IMR-90 (cell line): ENCODE data around the gene MGAT5B. TPM values are rescaled to one million over a fixed set of nuclear protein-coding genes. Genes with fewer than 3 reads are reported as not detected.

Experiments
- ATAC-seq: fragments of 200-7000 bp; cut with Tn5 transposase; 2 replicates; pipeline ENCODE4 v1.9.1; 2020; ENCODE audit warnings: low read depth, mild to moderate bottlenecking, moderate library complexity
- BruUV-seq: library from RNA; stranded (reverse); fragments of 400-500 nt; replicated peaks from 2 replicates; lab custom pipeline; 2021; lab: Mats Ljungman, UMichigan
- CTCF ChIA-PET: fragments of 300-600 bp; formaldehyde crosslinking; extraction: SDS; loops from one replicate; lab custom pipeline; 2021; ENCODE audit warnings: antibody characterized with exemption; lab: Yijun Ruan, JAX
- POLR2A ChIA-PET: fragments of 300-600 bp; sonication (Branson Sonifier 250); formaldehyde crosslinking; loops from one replicate; lab custom pipeline; 2022; ENCODE audit warnings: antibody characterized with exemption; ENCODE audit not compliant: unreplicated experiment; lab: Charles Lee
- DNase-seq: peaks from one replicate; pipeline ENCODE4 v3.0.0; 2013
- H2AFZ ChIP-seq: replicated peaks from 2 replicates; pipeline ENCODE3; 2013; ENCODE audit warnings: low read length, mild to moderate bottlenecking; ENCODE audit not compliant: poor library complexity
- H2AK5ac ChIP-seq: 2 replicates; pipeline ENCODE4 v1.6.1; 2013; ENCODE audit warnings: low read depth, low read length, inconsistent platforms
- H2AK9ac ChIP-seq: replicated peaks from 2 replicates; pipeline ENCODE3; 2013; ENCODE audit warnings: mild to moderate bottlenecking, low read depth, low read length, moderate library complexity; ENCODE audit not compliant: poor library complexity
- H2BK120ac ChIP-seq: 2 replicates; pipeline ENCODE4 v1.6.1; 2013; ENCODE audit warnings: low read depth, low read length, inconsistent platforms
- H2BK15ac ChIP-seq: 3 replicates; pipeline ENCODE4 v1.6.1; 2013; ENCODE audit warnings: low read depth, low read length, inconsistent platforms
- H2BK20ac ChIP-seq: 2 replicates; pipeline ENCODE4 v1.6.1; 2013; ENCODE audit warnings: low read depth, mild to moderate bottlenecking, inconsistent platforms, low read length, moderate library complexity
- H2BK5ac ChIP-seq: 2 replicates; pipeline ENCODE4 v1.6.1; 2013; ENCODE audit warnings: mild to moderate bottlenecking, low read depth, low read length, inconsistent platforms; ENCODE audit not compliant: poor library complexity, severe bottlenecking
- H3K14ac ChIP-seq: replicated peaks from 2 replicates; pipeline ENCODE4 v1.6.1; 2013; ENCODE audit warnings: low read depth, low read length, inconsistent platforms
- H3K18ac ChIP-seq: 2 replicates; pipeline ENCODE4 v1.6.1; 2013; ENCODE audit warnings: low read depth, low read length, control low read depth
- H3K23ac ChIP-seq: 2 replicates; pipeline ENCODE4 v1.6.1; 2013; ENCODE audit warnings: low read depth, low read length, inconsistent platforms
- H3K27ac ChIP-seq: 2 replicates; pipeline ENCODE4 v1.5.1; 2013; ENCODE audit warnings: mild to moderate bottlenecking, control low read depth, low read length; ENCODE audit not compliant: insufficient read depth
- H3K27me3 ChIP-seq: 2 replicates; pipeline ENCODE4 v1.6.1; 2013; ENCODE audit warnings: low read length; ENCODE audit not compliant: control insufficient read depth, insufficient read depth
- H3K36me3 ChIP-seq: 2 replicates; pipeline ENCODE4 v1.6.1; 2013; ENCODE audit warnings: low read length, mixed read lengths; ENCODE audit not compliant: control insufficient read depth, insufficient read depth
- H3K4ac ChIP-seq: 2 replicates; pipeline ENCODE4 v1.6.1; 2013; ENCODE audit warnings: low read depth, low read length, inconsistent platforms
- H3K4me1 ChIP-seq: 2 replicates; pipeline ENCODE4 v1.6.1; 2013; ENCODE audit warnings: low read length, mixed read lengths; ENCODE audit not compliant: control insufficient read depth, insufficient read depth
- H3K4me2 ChIP-seq: 2 replicates; pipeline ENCODE4 v1.6.1; 2013; ENCODE audit warnings: low read depth, mild to moderate bottlenecking, control low read depth, low read length, moderate library complexity
- H3K4me3 ChIP-seq: 2 replicates; pipeline ENCODE4 v1.5.1; 2013; ENCODE audit warnings: low read depth, mild to moderate bottlenecking, control low read depth, low read length, moderate library complexity; ENCODE audit not compliant: insufficient read depth
- H3K56ac ChIP-seq: 2 replicates; pipeline ENCODE4 v1.6.1; 2013; ENCODE audit warnings: low read length, inconsistent platforms; ENCODE audit not compliant: insufficient read depth; ENCODE audit errors: extremely low read depth
- H3K79me1 ChIP-seq, 2 experiments: 2 replicates each; pipeline ENCODE4 v1.6.1; 2013; ENCODE audit warnings: low read length in 2 of 2, inconsistent platforms in 1 of 2, low read depth in 1 of 2
- H3K9ac ChIP-seq: 2 replicates; pipeline ENCODE4 v1.6.1; 2013; ENCODE audit warnings: low read depth, low read length, control low read depth
- H3K9me1 ChIP-seq: 2 replicates; pipeline ENCODE4 v1.6.1; 2013; ENCODE audit warnings: low read length, inconsistent platforms; ENCODE audit not compliant: insufficient read depth
- H3K9me3 ChIP-seq: 2 replicates; pipeline ENCODE4 v1.6.1; 2013; ENCODE audit warnings: low read length; ENCODE audit not compliant: control insufficient read depth, insufficient read depth
- H4K20me1 ChIP-seq: 2 replicates; pipeline ENCODE4 v1.6.1; 2013; ENCODE audit warnings: low read length, inconsistent platforms; ENCODE audit not compliant: insufficient read depth
- H4K5ac ChIP-seq: 2 replicates; pipeline ENCODE4 v1.6.1; 2013; ENCODE audit warnings: mild to moderate bottlenecking, low read depth, low read length, control low read depth
- H4K8ac ChIP-seq, 2 experiments: 2 replicates each; pipeline ENCODE4 v1.6.1; 2013; ENCODE audit warnings: low read depth in 2 of 2, low read length in 2 of 2, control low read depth in 1 of 2, inconsistent platforms in 1 of 2
- H4K91ac ChIP-seq: 2 replicates; pipeline ENCODE4 v1.6.1; 2013; ENCODE audit warnings: low read depth, low read length, inconsistent platforms; ENCODE audit not compliant: insufficient read depth
- BHLHE40 ChIP-seq: fragments of 150-350 bp; IDR thresholded peaks from 2 replicates; pipeline ENCODE4 v1.6.1; 2016; ENCODE audit warnings: mild to moderate bottlenecking, low read depth, low read length
- CEBPB ChIP-seq: IDR thresholded peaks from 2 replicates; pipeline ENCODE4 v1.6.1; 2012; ENCODE audit warnings: low read depth, low read length, improper control_type of control experiment
- CHD1 ChIP-seq: IDR thresholded peaks from 2 replicates; pipeline ENCODE4 v1.6.1; 2012; ENCODE audit warnings: low read depth, low read length, improper control_type of control experiment
- CTCF ChIP-seq: conservative IDR thresholded peaks from 2 replicates; pipeline ENCODE4 v1.5.1; 2012; ENCODE audit warnings: mild to moderate bottlenecking, low read depth, low read length, improper control_type of control experiment
- ELK1 ChIP-seq: fragments of 150-350 bp; IDR thresholded peaks from 2 replicates; pipeline ENCODE4 v1.6.1; 2016; ENCODE audit warnings: low read depth, mild to moderate bottlenecking, low read length, moderate library complexity, borderline replicate concordance
- FOS ChIP-seq: fragments of 150-350 bp; IDR thresholded peaks from 2 replicates; pipeline ENCODE4 v1.6.1; 2016; ENCODE audit warnings: low read depth, low read length
- MAFK ChIP-seq: IDR thresholded peaks from 2 replicates; pipeline ENCODE4 v1.6.1; 2012; ENCODE audit warnings: low read depth, low read length, improper control_type of control experiment
- MAZ ChIP-seq: IDR thresholded peaks from 2 replicates; pipeline ENCODE4 v1.6.1; 2012; ENCODE audit warnings: low read depth, mild to moderate bottlenecking, low read length, improper control_type of control experiment, moderate library complexity, borderline replicate concordance
- MXI1 ChIP-seq: IDR thresholded peaks from 2 replicates; pipeline ENCODE4 v1.6.1; 2012; ENCODE audit warnings: low read depth, mild to moderate bottlenecking, low read length, moderate library complexity, borderline replicate concordance
- NFE2L2 ChIP-seq: fragments of 150-350 bp; IDR thresholded peaks from 2 replicates; pipeline ENCODE4 v1.6.1; 2016; ENCODE audit warnings: low read depth, mild to moderate bottlenecking, low read length
- POLR2A ChIP-seq: IDR thresholded peaks from 2 replicates; pipeline ENCODE4 v1.6.1; 2012; ENCODE audit warnings: mild to moderate bottlenecking, low read depth, low read length
- RAD21 ChIP-seq: IDR thresholded peaks from 2 replicates; pipeline ENCODE4 v1.6.1; 2012; ENCODE audit warnings: low read length, improper control_type of control experiment
- RCOR1 ChIP-seq: IDR thresholded peaks from 2 replicates; pipeline ENCODE4 v1.6.1; 2012; ENCODE audit warnings: mild to moderate bottlenecking, low read length, improper control_type of control experiment; ENCODE audit not compliant: insufficient replicate concordance
- RFX5 ChIP-seq: IDR thresholded peaks from 2 replicates; pipeline ENCODE4 v1.8.0; 2012; ENCODE audit warnings: low read depth, mild to moderate bottlenecking, low read length, moderate library complexity
- SMC3 ChIP-seq: fragments of 150-350 bp; IDR thresholded peaks from 2 replicates; pipeline ENCODE4 v1.6.1; 2016; ENCODE audit warnings: low read depth, mild to moderate bottlenecking, antibody characterized with exemption, low read length, moderate library complexity
- USF2 ChIP-seq: fragments of 150-350 bp; IDR thresholded peaks from 2 replicates; pipeline ENCODE4 v1.6.1; 2017; ENCODE audit warnings: mild to moderate bottlenecking, antibody characterized with exemption, low read length, low read depth
- WGBS, 2 experiments: methylation state at CpG; one replicate each; pipeline versions ENCODE4 v1.1.5 to v1.1.7; 2013; ENCODE audit warnings: missing lambda C conversion rate in 2 of 2; ENCODE audit not compliant: insufficient read length in 1 of 2; ENCODE audit errors: extremely low coverage in 2 of 2; 5-methylcytosine and 5-hydroxymethylcytosine counted together
- dilution Hi-C: fragments of 300-500 bp; cut with HindIII; formaldehyde crosslinking; loops from one replicate; pipeline ENCODE4 v1.14.3; 2018; ENCODE audit warnings: low sequenced_read_pairs; ENCODE audit not compliant: unreplicated experiment
- in situ Hi-C: fragments of 300-500 bp; cut with MboI; formaldehyde crosslinking; loops from 3 replicates; pipeline ENCODE4 v1.14.3; 2019; ENCODE audit warnings: low sequenced_read_pairs, inconsistent platforms, mixed read lengths
- intact Hi-C: fragments of 100-400 bp; cut with micrococcal nuclease; formaldehyde crosslinking; loops from 2 replicates; pipeline ENCODE4 v1.10.0; 2022
- polyA plus RNA-seq, 3 experiments: library from polyadenylated mRNA; depleted of rRNA; stranded (reverse); fragments of >200 nt; gene quantifications; 2 replicates each; pipeline ENCODE4 v1.2.3, GENCODE V29; 2012; ENCODE audit warnings: low replicate concordance in 1 of 3
- total RNA-seq: library from RNA; depleted of rRNA; stranded (reverse); fragments of >200 nt; gene quantifications from 2 replicates; pipeline ENCODE4 v1.2.3, GENCODE V29; 2012

The MGAT5B gene
- total and polyA plus RNA-seq, 2 of the 4 experiments (the other 2 are of a cell fraction): 0.54 to 2.0 TPM

- Histone ChIP-seq H2BK5ac (no peak overlapping the region), H3K23ac (no peak overlapping the region), H2BK20ac (no peak overlapping the region), H3K36me3 (no peaks in the 10 kb centered on the region), H3K9ac (no peak overlapping the region), H4K8ac (no peak overlapping the region), H3K4me1 (no peaks in the 10 kb centered on the region), H3K4me2 (no peak overlapping the region), H4K20me1 (no peaks in the 10 kb centered on the region), H4K5ac (no peak overlapping the region), H3K9me3 (no peaks in the 10 kb centered on the region), H3K4ac (no peak overlapping the region), H4K91ac (no peak overlapping the region), H2BK15ac (no peak overlapping the region), H3K56ac (no peak overlapping the region), H2BK120ac (no peak overlapping the region), H3K14ac (no peak overlapping the region), H2AK9ac (no peak overlapping the region), H3K27me3 (peaks cover 15% of the 10 kb centered on the region; the same call in 1 of the 2 replicates), H3K9me1 (no peaks in the 10 kb centered on the region), H3K79me1 (no peaks in the 10 kb centered on the region), H2AK5ac (no peak overlapping the region), H3K4me3 (no peak overlapping the region), H3K18ac (no peak overlapping the region), H2AFZ (no peak overlapping the region), H3K27ac (no peak overlapping the region)
- dilution Hi-C loops (no loop called here), in situ Hi-C loops (no loop called here), intact Hi-C loops (no loop called here)
- TF ChIP-seq POLR2A (no peak), MAZ (no peak), BHLHE40 (no peak), RCOR1 (no peak), FOS (no peak), CHD1 (no peak), USF2 (no peak), RFX5 (no peak), CEBPB (no peak), SMC3 (no peak), NFE2L2 (no peak), RAD21 (no peak), ELK1 (no peak), MAFK (no peak), MXI1 (no peak), CTCF (no peak)
- ChIA-PET CTCF (no interaction called here), POLR2A (no interaction called here)
- no CpG with 5 or more reads among the region's 10 CpGs for WGBS, 2 experiments
- ATAC-seq (no peak), DNase-seq (no peak)
- no TSS peak for BruUV-seq
These were observed 78.5 kb downstream of the MGAT5B start for GRCh38 chr17:76946772-76947135.
